ENCODE results near the gene PCYT1A. TPM values are rescaled to one million over a fixed set of nuclear protein-coding genes. Genes with fewer than 3 reads are reported as not detected.

The PCYT1A gene
- total and polyA plus RNA-seq, 2 of the 13 experiments (the other 11 are each of a cell fraction or from before 2014, with no cell fraction given), result 26.4 to 45.3 TPM

GRCh38 chr3:196317687-196318467 lies 30.4 kb upstream of the PCYT1A start, which contains the start of gene DYNLT2B (continued):
- TF ChIP-seq ZNF777 (CRISPR knock-in tag; IDR thresholded peaks at IDR 0.05) (no peak; the same call in 1 of the 2 replicates), ZNF556 (CRISPR knock-in tag; IDR thresholded peaks at IDR 0.05; ENCODE audit: borderline replicate concordance) (peak; percentile 81; the same call in 1 of the 2 replicates), RNF2 (conservative IDR thresholded peaks at IDR 0.05; ENCODE audit: low read depth) (no peak), ZNF138 (CRISPR knock-in tag; IDR thresholded peaks at IDR 0.05; ENCODE audit: low read depth) (no peak), SETDB1 (CRISPR knock-in tag; IDR thresholded peaks at IDR 0.05; ENCODE audit: borderline replicate concordance) (no peak), SAP130 (CRISPR knock-in tag; IDR thresholded peaks at IDR 0.05; ENCODE audit: low read depth) (peak; percentile 93), SMAD9 (CRISPR knock-in tag; IDR thresholded peaks at IDR 0.05) (no peak), ZFP36L2 (CRISPR knock-in tag; IDR thresholded peaks at IDR 0.05) (no peak), EZH2 (conservative IDR thresholded peaks at IDR 0.05; ENCODE audit: low read depth, low read length) (no peak), RCOR2 (CRISPR knock-in tag; IDR thresholded peaks at IDR 0.05) (no peak), SRSF1 (optimal IDR thresholded peaks at IDR 0.05; ENCODE audit: low read depth, low read length) (no peak), ZNF567 (CRISPR knock-in tag; IDR thresholded peaks at IDR 0.05; ENCODE audit: borderline replicate concordance) (no peak; the same call in 1 of the 2 replicates), AHR (CRISPR knock-in tag; IDR thresholded peaks at IDR 0.05) (0 out of 2 replicates have a peak, but pooled peaks have one; percentile 52)
- TF ChIP-seq, protein P1, sequence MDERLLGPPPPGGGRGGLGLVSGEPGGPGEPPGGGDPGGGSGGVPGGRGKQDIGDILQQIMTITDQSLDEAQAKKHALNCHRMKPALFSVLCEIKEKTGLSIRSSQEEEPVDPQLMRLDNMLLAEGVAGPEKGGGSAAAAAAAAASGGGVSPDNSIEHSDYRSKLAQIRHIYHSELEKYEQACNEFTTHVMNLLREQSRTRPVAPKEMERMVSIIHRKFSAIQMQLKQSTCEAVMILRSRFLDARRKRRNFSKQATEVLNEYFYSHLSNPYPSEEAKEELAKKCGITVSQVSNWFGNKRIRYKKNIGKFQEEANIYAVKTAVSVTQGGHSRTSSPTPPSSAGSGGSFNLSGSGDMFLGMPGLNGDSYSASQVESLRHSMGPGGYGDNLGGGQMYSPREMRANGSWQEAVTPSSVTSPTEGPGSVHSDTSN (CRISPR knock-in tag; IDR thresholded peaks at IDR 0.05), result no peak
- TF ChIP-seq, protein P2, sequence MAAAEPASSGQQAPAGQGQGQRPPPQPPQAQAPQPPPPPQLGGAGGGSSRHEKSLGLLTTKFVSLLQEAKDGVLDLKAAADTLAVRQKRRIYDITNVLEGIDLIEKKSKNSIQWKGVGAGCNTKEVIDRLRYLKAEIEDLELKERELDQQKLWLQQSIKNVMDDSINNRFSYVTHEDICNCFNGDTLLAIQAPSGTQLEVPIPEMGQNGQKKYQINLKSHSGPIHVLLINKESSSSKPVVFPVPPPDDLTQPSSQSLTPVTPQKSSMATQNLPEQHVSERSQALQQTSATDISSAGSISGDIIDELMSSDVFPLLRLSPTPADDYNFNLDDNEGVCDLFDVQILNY (CRISPR knock-in tag; conservative IDR thresholded peaks at IDR 0.05), result peak; percentile 86
- TF ChIP-seq, protein P3, sequence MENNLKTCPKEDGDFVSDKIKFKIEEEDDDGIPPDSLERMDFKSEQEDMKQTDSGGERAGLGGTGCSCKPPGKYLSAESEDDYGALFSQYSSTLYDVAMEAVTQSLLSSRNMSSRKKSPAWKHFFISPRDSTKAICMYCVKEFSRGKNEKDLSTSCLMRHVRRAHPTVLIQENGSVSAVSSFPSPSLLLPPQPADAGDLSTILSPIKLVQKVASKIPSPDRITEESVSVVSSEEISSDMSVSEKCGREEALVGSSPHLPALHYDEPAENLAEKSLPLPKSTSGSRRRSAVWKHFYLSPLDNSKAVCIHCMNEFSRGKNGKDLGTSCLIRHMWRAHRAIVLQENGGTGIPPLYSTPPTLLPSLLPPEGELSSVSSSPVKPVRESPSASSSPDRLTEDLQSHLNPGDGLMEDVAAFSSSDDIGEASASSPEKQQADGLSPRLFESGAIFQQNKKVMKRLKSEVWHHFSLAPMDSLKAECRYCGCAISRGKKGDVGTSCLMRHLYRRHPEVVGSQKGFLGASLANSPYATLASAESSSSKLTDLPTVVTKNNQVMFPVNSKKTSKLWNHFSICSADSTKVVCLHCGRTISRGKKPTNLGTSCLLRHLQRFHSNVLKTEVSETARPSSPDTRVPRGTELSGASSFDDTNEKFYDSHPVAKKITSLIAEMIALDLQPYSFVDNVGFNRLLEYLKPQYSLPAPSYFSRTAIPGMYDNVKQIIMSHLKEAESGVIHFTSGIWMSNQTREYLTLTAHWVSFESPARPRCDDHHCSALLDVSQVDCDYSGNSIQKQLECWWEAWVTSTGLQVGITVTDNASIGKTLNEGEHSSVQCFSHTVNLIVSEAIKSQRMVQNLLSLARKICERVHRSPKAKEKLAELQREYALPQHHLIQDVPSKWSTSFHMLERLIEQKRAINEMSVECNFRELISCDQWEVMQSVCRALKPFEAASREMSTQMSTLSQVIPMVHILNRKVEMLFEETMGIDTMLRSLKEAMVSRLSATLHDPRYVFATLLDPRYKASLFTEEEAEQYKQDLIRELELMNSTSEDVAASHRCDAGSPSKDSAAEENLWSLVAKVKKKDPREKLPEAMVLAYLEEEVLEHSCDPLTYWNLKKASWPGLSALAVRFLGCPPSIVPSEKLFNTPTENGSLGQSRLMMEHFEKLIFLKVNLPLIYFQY (CRISPR knock-in tag; IDR thresholded peaks at IDR 0.05; ENCODE audit: borderline replicate concordance), result no peak
- TF ChIP-seq, protein P4, sequence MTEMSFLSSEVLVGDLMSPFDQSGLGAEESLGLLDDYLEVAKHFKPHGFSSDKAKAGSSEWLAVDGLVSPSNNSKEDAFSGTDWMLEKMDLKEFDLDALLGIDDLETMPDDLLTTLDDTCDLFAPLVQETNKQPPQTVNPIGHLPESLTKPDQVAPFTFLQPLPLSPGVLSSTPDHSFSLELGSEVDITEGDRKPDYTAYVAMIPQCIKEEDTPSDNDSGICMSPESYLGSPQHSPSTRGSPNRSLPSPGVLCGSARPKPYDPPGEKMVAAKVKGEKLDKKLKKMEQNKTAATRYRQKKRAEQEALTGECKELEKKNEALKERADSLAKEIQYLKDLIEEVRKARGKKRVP (CRISPR knock-in tag; IDR thresholded peaks at IDR 0.05), result peak in 1 of 2 experiments; percentile 40; a peak in 2 of 4 replicates
